H1 (cell line): ENCODE data around the gene POGZ. TPM values are rescaled to one million over a fixed set of nuclear protein-coding genes. Genes with fewer than 3 reads are reported as not detected.

ENCODE experiments used
- CTCF ChIA-PET: fragments of 300-600 bp; sonication (Branson Sonifier 250); formaldehyde crosslinking; loops from one replicate; lab custom pipeline; 2021; ENCODE audit not compliant: partially characterized antibody; lab: Charles Lee
- POLR2A ChIA-PET: fragments of 300-600 bp; sonication (Branson Sonifier 250); formaldehyde crosslinking; loops from one replicate; lab custom pipeline; 2021; ENCODE audit warnings: inconsistent platforms; ENCODE audit not compliant: partially characterized antibody; lab: Charles Lee
- DNase-seq, 2 experiments: peaks; one replicate each; pipeline versions ENCODE4 v3.0.0 to v3.0.0-alpha.2; 2010 to 2022; ENCODE audit warnings: low spot score in 2 of 2, low read depth in 1 of 2, mixed read lengths in 1 of 2
- FAIRE-seq: peaks from 2 replicates; lab custom pipeline; 2011; peaks lifted over from hg19 to GRCh38; lab: Jason Lieb, UNC
- H2AFZ ChIP-seq: 2 replicates; pipeline ENCODE4 v1.8.1; 2012; ENCODE audit warnings: low read length, inconsistent platforms
- H2AK5ac ChIP-seq: 2 replicates; pipeline ENCODE4 v1.6.1; 2013; ENCODE audit warnings: low read depth, low read length
- H2BK120ac ChIP-seq: replicated peaks from 2 replicates; pipeline ENCODE3; 2013; ENCODE audit warnings: low read depth, low read length, inconsistent platforms
- H2BK12ac ChIP-seq: 2 replicates; pipeline ENCODE4 v1.6.1; 2013; ENCODE audit warnings: low read depth, low read length
- H2BK15ac ChIP-seq: 2 replicates; pipeline ENCODE4 v1.6.1; 2013; ENCODE audit warnings: low read length
- H2BK20ac ChIP-seq: 2 replicates; pipeline ENCODE4 v1.6.1; 2013; ENCODE audit warnings: low read length
- H2BK5ac ChIP-seq: 2 replicates; pipeline ENCODE4 v1.6.1; 2013; ENCODE audit warnings: low read depth, low read length
- H3K14ac ChIP-seq: 2 replicates; pipeline ENCODE4 v1.6.1; 2013; ENCODE audit warnings: inconsistent platforms; ENCODE audit not compliant: insufficient read length
- H3K18ac ChIP-seq: 2 replicates; pipeline ENCODE4 v1.6.1; 2013; ENCODE audit warnings: low read length; ENCODE audit errors: extremely low read depth
- H3K23ac ChIP-seq: 2 replicates; pipeline ENCODE4 v1.6.1; 2013; ENCODE audit warnings: inconsistent platforms; ENCODE audit not compliant: insufficient read length
- H3K23me2 ChIP-seq: 2 replicates; pipeline ENCODE4 v1.6.1; 2013; ENCODE audit warnings: low read depth, low read length
- H3K27ac ChIP-seq: 2 replicates; pipeline ENCODE4 v1.6.1; 2011; ENCODE audit warnings: low read depth, low read length, inconsistent platforms
- H3K27me3 ChIP-seq, 4 experiments: replicated peaks in 1 of 4; 1 replicate in 1 of 4; 2 replicates in 3 of 4; pipeline versions ENCODE4 v1.6.1 to v1.8.1; 2011 to 2013; ENCODE audit warnings: low read length in 3 of 4, mild to moderate bottlenecking in 3 of 4, inconsistent platforms in 2 of 4, mixed read lengths in 2 of 4, moderate library complexity in 1 of 4; ENCODE audit not compliant: control insufficient read depth in 3 of 4, insufficient read depth in 3 of 4; ENCODE audit errors: extremely low read depth in 1 of 4
- H3K36me3 ChIP-seq, 4 experiments: 2 replicates each; pipeline versions ENCODE4 v1.6.1 to v1.8.1; 2011 to 2013; ENCODE audit warnings: mild to moderate bottlenecking in 4 of 4, low read length in 3 of 4, moderate library complexity in 2 of 4, control low read depth in 1 of 4, inconsistent platforms in 1 of 4; ENCODE audit not compliant: insufficient read depth in 4 of 4, control insufficient read depth in 2 of 4
- H3K4ac ChIP-seq: replicated peaks from 2 replicates; pipeline ENCODE3; 2013; ENCODE audit warnings: low read length, low read depth, mixed read lengths, inconsistent platforms; ENCODE audit not compliant: insufficient read length
- H3K4me1 ChIP-seq, 4 experiments: replicated peaks in 1 of 4; 1 replicate in 1 of 4; 2 replicates in 3 of 4; pipeline versions ENCODE4 v1.6.1 to v1.8.1; 2011 to 2013; ENCODE audit warnings: low read length in 3 of 4, inconsistent platforms in 2 of 4, mixed read lengths in 1 of 4; ENCODE audit not compliant: insufficient read depth in 4 of 4, control insufficient read depth in 3 of 4
- H3K4me2 ChIP-seq, 2 experiments: 2 replicates each; pipeline versions ENCODE4 v1.6.1 to v1.8.1; 2011 to 2013; ENCODE audit warnings: low read depth in 2 of 2, low read length in 2 of 2, control low read depth in 1 of 2, inconsistent platforms in 1 of 2, mild to moderate bottlenecking in 1 of 2; ENCODE audit not compliant: insufficient read depth in 1 of 2
- H3K4me3 ChIP-seq, 4 experiments: fragments of 200-600, 300-600 bp in 1 of 4; sonication (generic), shearing (Covaris generic), sonication (Bioruptor Twin) in 1 of 4; 2 replicates each; pipeline versions ENCODE4 v1.5.1 to v1.8.1; 2011 to 2016; ENCODE audit warnings: low read length in 4 of 4, low read depth in 3 of 4, control low read depth in 2 of 4, inconsistent platforms in 2 of 4, mild to moderate bottlenecking in 2 of 4, mixed read lengths in 1 of 4, moderate library complexity in 1 of 4; ENCODE audit not compliant: insufficient read depth in 2 of 4; ENCODE audit errors: extremely low read depth in 1 of 4
- H3K56ac ChIP-seq: replicated peaks from 2 replicates; pipeline ENCODE3; 2013; ENCODE audit warnings: low read depth, mild to moderate bottlenecking, mixed read lengths, low read length, inconsistent platforms; ENCODE audit not compliant: insufficient read length
- H3K79me1 ChIP-seq: 2 replicates; pipeline ENCODE4 v1.6.1; 2013; ENCODE audit warnings: low read depth, low read length, control low read depth
- H3K79me2 ChIP-seq, 2 experiments: 2 replicates each; pipeline versions ENCODE4 v1.6.1 to v1.8.1; 2012 to 2013; ENCODE audit warnings: low read length in 2 of 2, mild to moderate bottlenecking in 2 of 2, inconsistent platforms in 1 of 2; ENCODE audit not compliant: insufficient read depth in 2 of 2, control insufficient read depth in 1 of 2
- H3K9ac ChIP-seq, 4 experiments: replicated peaks in 1 of 4; 1 replicate in 1 of 4; 2 replicates in 3 of 4; pipeline versions ENCODE4 v1.6.1 to v1.8.1; 2011 to 2013; ENCODE audit warnings: low read depth in 3 of 4, low read length in 3 of 4, control low read depth in 2 of 4, mild to moderate bottlenecking in 2 of 4, moderate library complexity in 2 of 4, inconsistent platforms in 1 of 4; ENCODE audit errors: extremely low read depth in 1 of 4
- H3K9me3 ChIP-seq, 2 experiments: 2 replicates each; pipeline versions ENCODE4 v1.6.1 to v1.8.1; 2012 to 2013; ENCODE audit warnings: mild to moderate bottlenecking in 2 of 2, moderate library complexity in 2 of 2, control low read depth in 1 of 2, inconsistent platforms in 1 of 2, low read depth in 1 of 2, low read length in 1 of 2, mixed read lengths in 1 of 2; ENCODE audit not compliant: insufficient read depth in 2 of 2
- H4K20me1 ChIP-seq, 2 experiments: replicated peaks in 1 of 2; 2 replicates each; pipeline versions ENCODE3 to v1.8.1; 2011 to 2013; ENCODE audit warnings: inconsistent platforms in 2 of 2, low read length in 2 of 2, mild to moderate bottlenecking in 1 of 2; ENCODE audit not compliant: insufficient read depth in 2 of 2, control insufficient read depth in 1 of 2
- H4K5ac ChIP-seq: 2 replicates; pipeline ENCODE4 v1.6.1; 2013; ENCODE audit warnings: low read length, low read depth, mixed read lengths, inconsistent platforms; ENCODE audit not compliant: insufficient read length
- H4K8ac ChIP-seq: 2 replicates; pipeline ENCODE4 v1.8.0; 2013; ENCODE audit warnings: mild to moderate bottlenecking, moderate library complexity, low read length, inconsistent platforms; ENCODE audit not compliant: insufficient read depth; ENCODE audit errors: extremely low read depth
- H4K91ac ChIP-seq: replicated peaks from 2 replicates; pipeline ENCODE3; 2013; ENCODE audit warnings: low read length, mixed read lengths, inconsistent platforms; ENCODE audit not compliant: insufficient read length
- JUND ChIP-seq: IDR thresholded peaks from 2 replicates; pipeline ENCODE4 v1.6.1; 2011; ENCODE audit warnings: mild to moderate bottlenecking, improper control_type of control experiment, low read length
- RFX5 ChIP-seq: IDR thresholded peaks from 2 replicates; pipeline ENCODE4 v1.6.1; 2011; ENCODE audit warnings: low read depth, low read length, improper control_type of control experiment, borderline replicate concordance
- RNF2 ChIP-seq: fragments of 200-900, 300-1000 bp; sonication (generic); IDR thresholded peaks from 2 replicates; pipeline ENCODE4 v1.7.1; 2016; ENCODE audit warnings: borderline replicate concordance, low read depth, mild to moderate bottlenecking, antibody characterized with exemption, low read length; ENCODE audit not compliant: poor library complexity, severe bottlenecking; ENCODE audit errors: missing control alignments
- SAP30 ChIP-seq: fragments of 300-600 bp; sonication (generic); IDR thresholded peaks from 2 replicates; pipeline ENCODE4 v1.7.1; 2012; ENCODE audit warnings: low read length, moderate library complexity, mild to moderate bottlenecking, inconsistent platforms; ENCODE audit not compliant: insufficient read depth, insufficient replicate concordance
- SIX5 ChIP-seq: IDR thresholded peaks from 2 replicates; pipeline ENCODE4 v1.6.1; 2011; ENCODE audit warnings: mild to moderate bottlenecking, low read depth, low read length
- SUZ12 ChIP-seq: fragments of 200-600 bp; sonication (generic); IDR thresholded peaks from 2 replicates; pipeline ENCODE4 v1.6.1; 2012; ENCODE audit warnings: mild to moderate bottlenecking, inconsistent platforms, low read length, moderate library complexity, mixed read lengths
- TBP ChIP-seq: IDR thresholded peaks from 2 replicates; pipeline ENCODE4 v1.6.1; 2011; ENCODE audit warnings: low read depth, low read length, improper control_type of control experiment
- WGBS, 2 experiments: shearing (Covaris generic) in 1 of 2; methylation state at CpG; one replicate each; pipeline versions ENCODE4 v1.1.6 to v1.1.7; 2013 to 2015; ENCODE audit warnings: low lambda C conversion rate in 2 of 2, mixed read lengths in 2 of 2, inconsistent platforms in 1 of 2, low coverage in 1 of 2, missing lambda C conversion rate in 1 of 2; ENCODE audit not compliant: insufficient replicate concordance in 2 of 2, insufficient coverage in 1 of 2, insufficient read length in 1 of 2; ENCODE audit errors: extremely low coverage in 1 of 2, missing lambda C conversion rate in 1 of 2; 5-methylcytosine and 5-hydroxymethylcytosine counted together
- polyA plus RNA-seq, 7 experiments: library from polyadenylated mRNA; depleted of rRNA in 3 of 7; stranded (reverse) in 5 of 7; unstranded in 2 of 7; fragments of >200 nt in 5 of 7; fragments of 200-250 nt in 2 of 7; gene quantifications; 1 replicate in 5 of 7; 2 replicates in 1 of 7; 4 replicates in 1 of 7; pipeline versions ENCODE4 v1.2.1 to v1.2.3, GENCODE V29; 2011 to 2013; ENCODE audit warnings: missing spikeins in 2 of 7, mixed read lengths in 2 of 7
- total RNA-seq: library from RNA; stranded (reverse); fragmentation: NEBNext Ultra II Directional; extraction: Animal tissue kit (Norgen Biotek cat#: 25700); gene quantifications from 2 replicates; pipeline ENCODE4 v1.2.1, GENCODE V29; 2021
- TF ChIP-seq, protein P1 (sequence below), 3 experiments: IDR thresholded peaks; 1 replicate in 2 of 3; 2 replicates in 1 of 3; pipeline versions ENCODE4 v1.5.1 to v1.6.1; 2011; ENCODE audit warnings: low read length in 3 of 3, mild to moderate bottlenecking in 3 of 3, inconsistent platforms in 2 of 3, low read depth in 1 of 3, moderate library complexity in 1 of 3; ENCODE audit not compliant: insufficient read depth in 1 of 3; ENCODE audit errors: control extremely low read depth in 1 of 3

POGZ gene
- total and polyA plus RNA-seq, 2 of the 8 experiments (the other 6 are each of a cell fraction or from before 2014, with no cell fraction given), result 66.4 to 105 TPM

DNA sequence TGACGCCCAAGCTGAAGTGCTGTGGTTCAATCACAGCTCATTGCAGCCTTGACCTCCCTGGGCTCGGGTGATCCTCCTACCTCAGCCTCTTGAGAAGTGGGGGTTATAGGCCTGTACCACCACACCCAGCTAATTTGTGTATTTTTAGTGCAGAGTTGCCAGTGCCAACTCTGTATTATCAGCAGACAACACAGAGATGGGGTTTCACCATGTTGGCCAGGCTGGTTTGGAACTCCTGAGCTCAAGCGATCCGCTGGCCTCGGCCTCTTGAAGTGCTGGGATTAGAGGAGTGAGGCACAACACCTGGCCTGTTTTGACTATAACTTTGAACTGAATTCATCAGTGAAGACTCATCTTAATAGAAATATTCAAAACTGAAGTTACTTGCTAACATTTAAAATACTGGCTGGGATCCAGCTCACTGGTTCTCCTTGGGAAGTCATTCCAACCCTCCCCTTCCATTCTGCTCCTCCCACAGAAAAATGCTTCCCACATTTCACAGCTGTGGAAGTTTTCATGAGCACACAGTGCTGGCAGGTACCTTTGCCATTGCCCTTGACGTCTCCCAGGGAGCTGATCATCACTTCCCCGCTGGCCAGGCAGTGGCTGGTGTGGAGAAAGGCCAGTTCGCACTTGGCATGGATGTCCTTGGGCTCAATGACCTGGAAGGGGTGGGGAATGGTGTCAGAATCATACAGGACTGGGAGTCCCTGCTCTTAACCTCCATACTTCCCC, 91.5 kb downstream of the POGZ start:
- Histone ChIP-seq H4K8ac (no peak overlapping the region), H2BK5ac (no peak overlapping the region), H3K4me1 (peaks cover 0 to 8% (median 6%) of the 10 kb centered on the region in 4 experiments; a peak in 6 of 7 replicates), H3K9ac (no peak overlapping the region), H3K14ac (no peak overlapping the region), H2BK12ac (no peak overlapping the region), H3K18ac (no peak overlapping the region), H3K4me2 (no peak overlapping the region), H3K23ac (no peak overlapping the region), H2AK5ac (no peak overlapping the region), H4K91ac (no peak overlapping the region), H3K36me3 (peaks cover 0 to 9% (median 0%) of the 10 kb centered on the region in 4 experiments; a peak in 3 of 8 replicates), H2BK15ac (no peak overlapping the region), H4K5ac (no peak overlapping the region), H3K9me3 (peaks cover 2 to 3% of the 10 kb centered on the region in 2 experiments; a peak in 3 of 4 replicates), H3K23me2 (peaks cover 2% of the 10 kb centered on the region; the same call in 1 of the 2 replicates), H4K20me1 (no peaks in the 10 kb centered on the region), H3K27ac (no peak overlapping the region), H2AFZ (no peak overlapping the region), H3K56ac (no peak overlapping the region), H2BK120ac (no peak overlapping the region), H3K79me1 (no peaks in the 10 kb centered on the region), H3K4ac (no peak overlapping the region), H3K79me2 (no peaks in the 10 kb centered on the region), H3K4me3 (no peak overlapping the region), H3K27me3 (no peaks in the 10 kb centered on the region), H2BK20ac (no peak overlapping the region)
- no peak for FAIRE-seq
- no peak for DNase-seq
- CTCF ChIA-PET, result interaction anchor here (1.2 to 2.5 kb wide), 6 partner anchors 11 to 38 kb away, joined by 3 to 9 read pairs (median 5); partner anchors contain the start of gene PSMB4
- 92% methylated on average over 8 of the region's 8 CpGs; no CpG with 5 or more reads in 1 of the 2 experiments for WGBS, 2 experiments
- POLR2A ChIA-PET, result interaction anchor here (1.0 to 1.8 kb wide), 7 partner anchors 11 to 35 kb away, joined by 3 to 7 read pairs (median 3); partner anchors contain the start of gene RFX5
- TF ChIP-seq JUND (no peak), RFX5 (no peak), SIX5 (no peak), SAP30 (no peak), RNF2 (no peak), SUZ12 (no peak), TBP (no peak)
- TF ChIP-seq, protein P1, sequence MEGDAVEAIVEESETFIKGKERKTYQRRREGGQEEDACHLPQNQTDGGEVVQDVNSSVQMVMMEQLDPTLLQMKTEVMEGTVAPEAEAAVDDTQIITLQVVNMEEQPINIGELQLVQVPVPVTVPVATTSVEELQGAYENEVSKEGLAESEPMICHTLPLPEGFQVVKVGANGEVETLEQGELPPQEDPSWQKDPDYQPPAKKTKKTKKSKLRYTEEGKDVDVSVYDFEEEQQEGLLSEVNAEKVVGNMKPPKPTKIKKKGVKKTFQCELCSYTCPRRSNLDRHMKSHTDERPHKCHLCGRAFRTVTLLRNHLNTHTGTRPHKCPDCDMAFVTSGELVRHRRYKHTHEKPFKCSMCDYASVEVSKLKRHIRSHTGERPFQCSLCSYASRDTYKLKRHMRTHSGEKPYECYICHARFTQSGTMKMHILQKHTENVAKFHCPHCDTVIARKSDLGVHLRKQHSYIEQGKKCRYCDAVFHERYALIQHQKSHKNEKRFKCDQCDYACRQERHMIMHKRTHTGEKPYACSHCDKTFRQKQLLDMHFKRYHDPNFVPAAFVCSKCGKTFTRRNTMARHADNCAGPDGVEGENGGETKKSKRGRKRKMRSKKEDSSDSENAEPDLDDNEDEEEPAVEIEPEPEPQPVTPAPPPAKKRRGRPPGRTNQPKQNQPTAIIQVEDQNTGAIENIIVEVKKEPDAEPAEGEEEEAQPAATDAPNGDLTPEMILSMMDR (IDR thresholded peaks at IDR 0.05; ENCODE audit: control extremely low read depth in 1 of 3, insufficient read depth in 1 of 3, low read depth in 1 of 3, low read length in 3 of 3), result no peak
